ENCODE data around the gene HSPB9.

DNA sequence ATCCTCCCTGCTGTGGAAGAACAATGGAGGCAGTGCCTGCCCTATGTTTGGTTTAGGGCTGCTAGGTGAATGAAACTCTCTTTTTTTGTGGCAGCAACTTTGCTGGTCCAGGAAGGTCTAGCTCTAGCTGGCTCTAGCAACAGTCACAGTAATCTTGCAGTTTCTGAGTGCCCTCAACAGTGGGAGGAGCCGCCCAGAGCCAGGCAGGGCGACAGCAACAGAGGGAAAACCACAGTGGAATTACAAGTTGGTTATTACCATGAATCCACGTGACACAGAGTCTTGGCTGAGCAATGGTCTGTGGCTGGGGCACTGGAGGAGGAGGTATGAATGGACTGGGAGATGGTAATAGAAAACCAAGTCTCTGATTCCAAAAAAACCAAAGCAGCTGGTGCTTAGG lies 10.3 kb downstream of the HSPB9 start:
- TF ChIP-seq, protein P1, sequence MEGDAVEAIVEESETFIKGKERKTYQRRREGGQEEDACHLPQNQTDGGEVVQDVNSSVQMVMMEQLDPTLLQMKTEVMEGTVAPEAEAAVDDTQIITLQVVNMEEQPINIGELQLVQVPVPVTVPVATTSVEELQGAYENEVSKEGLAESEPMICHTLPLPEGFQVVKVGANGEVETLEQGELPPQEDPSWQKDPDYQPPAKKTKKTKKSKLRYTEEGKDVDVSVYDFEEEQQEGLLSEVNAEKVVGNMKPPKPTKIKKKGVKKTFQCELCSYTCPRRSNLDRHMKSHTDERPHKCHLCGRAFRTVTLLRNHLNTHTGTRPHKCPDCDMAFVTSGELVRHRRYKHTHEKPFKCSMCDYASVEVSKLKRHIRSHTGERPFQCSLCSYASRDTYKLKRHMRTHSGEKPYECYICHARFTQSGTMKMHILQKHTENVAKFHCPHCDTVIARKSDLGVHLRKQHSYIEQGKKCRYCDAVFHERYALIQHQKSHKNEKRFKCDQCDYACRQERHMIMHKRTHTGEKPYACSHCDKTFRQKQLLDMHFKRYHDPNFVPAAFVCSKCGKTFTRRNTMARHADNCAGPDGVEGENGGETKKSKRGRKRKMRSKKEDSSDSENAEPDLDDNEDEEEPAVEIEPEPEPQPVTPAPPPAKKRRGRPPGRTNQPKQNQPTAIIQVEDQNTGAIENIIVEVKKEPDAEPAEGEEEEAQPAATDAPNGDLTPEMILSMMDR (IDR thresholded peaks at IDR 0.05; ENCODE audit: insufficient read depth, low read depth, low read length): no peak
- TF ChIP-seq EZH2 (IDR thresholded peaks at IDR 0.05; ENCODE audit: insufficient read depth, low read length): no peak
